HepG2 (cell line): ENCODE data around the gene NT5M. TPM values are rescaled to one million over a fixed set of nuclear protein-coding genes. Genes with fewer than 3 reads are reported as not detected.

Experiments used
- EHMT2 ChIP-seq: fragments of 200-600 bp; sonication (generic); IDR thresholded peaks from 2 replicates; pipeline ENCODE4 v1.7.0; 2017; ENCODE audit warnings: antibody characterized with exemption, low read depth, low read length, borderline replicate concordance
- ETV6 ChIP-seq: sonication (generic); formaldehyde crosslinking; conservative IDR thresholded peaks from 2 replicates; pipeline ENCODE4 v1.4.0; 2020; ENCODE audit warnings: missing genetic modification reagents
- FOXP4 ChIP-seq: sonication (generic); formaldehyde crosslinking; IDR thresholded peaks from 2 replicates; pipeline ENCODE4 v1.4.0; 2020; ENCODE audit warnings: missing genetic modification reagents
- GATAD1 ChIP-seq: IDR thresholded peaks from 2 replicates; pipeline ENCODE4 v1.6.1; 2016; ENCODE audit warnings: missing genetic modification reagents, missing compliant biosample characterization
- GPBP1L1 ChIP-seq: sonication (generic); formaldehyde crosslinking; IDR thresholded peaks from 2 replicates; pipeline ENCODE4 v1.5.0; 2020; ENCODE audit warnings: mild to moderate bottlenecking, missing genetic modification reagents
- GRHL1 ChIP-seq: sonication (generic); formaldehyde crosslinking; conservative IDR thresholded peaks from 2 replicates; pipeline ENCODE4 v1.8.0; 2022; ENCODE audit warnings: missing genetic modification reagents
- MBNL3 ChIP-seq: fragments of 250-450 bp; sonication (Bioruptor Pico); conservative IDR thresholded peaks from 2 replicates; pipeline ENCODE4 v1.8.0; 2022; ENCODE audit warnings: mild to moderate bottlenecking, inconsistent platforms
- RELA ChIP-seq: sonication (generic); formaldehyde crosslinking; IDR thresholded peaks from 2 replicates; pipeline ENCODE4 v1.4.0; 2020; ENCODE audit warnings: missing genetic modification reagents
- SIX1 ChIP-seq: sonication (generic); formaldehyde crosslinking; IDR thresholded peaks from 2 replicates; pipeline ENCODE4 v1.4.0; 2020; ENCODE audit warnings: missing genetic modification reagents, borderline replicate concordance
- SMAD3 ChIP-seq: sonication (generic); formaldehyde crosslinking; IDR thresholded peaks from 2 replicates; pipeline ENCODE4 v1.4.0; 2020; ENCODE audit warnings: missing genetic modification reagents
- SP1 ChIP-seq, 2 experiments: fragments of 450-650 bp in 1 of 2; sonication (generic) in 1 of 2; formaldehyde crosslinking in 1 of 2; IDR thresholded peaks; 2 replicates each; pipeline versions ENCODE4 v1.4.0 to v1.6.1; 2016 to 2020; ENCODE audit warnings: missing genetic modification reagents in 1 of 2
- TAF1 ChIP-seq: sonication (generic); formaldehyde crosslinking; IDR thresholded peaks from 2 replicates; pipeline ENCODE4 v1.4.0; 2020; ENCODE audit warnings: missing genetic modification reagents
- TFDP1 ChIP-seq: IDR thresholded peaks from 2 replicates; pipeline ENCODE4 v1.6.1; 2016; ENCODE audit warnings: missing compliant biosample characterization, missing genetic modification reagents, borderline replicate concordance
- ZBTB25 ChIP-seq: IDR thresholded peaks from 2 replicates; pipeline ENCODE4 v1.6.1; 2018; ENCODE audit warnings: missing genetic modification reagents
- ZNF615 ChIP-seq: sonication (generic); formaldehyde crosslinking; IDR thresholded peaks from 2 replicates; pipeline ENCODE4 v1.5.0; 2020; ENCODE audit warnings: mild to moderate bottlenecking, missing genetic modification reagents, borderline replicate concordance
- ZNF672 ChIP-seq: sonication (generic); formaldehyde crosslinking; IDR thresholded peaks from 2 replicates; pipeline ENCODE4 v1.8.1; 2022; ENCODE audit warnings: missing genetic modification reagents
- ZNF784 ChIP-seq: sonication (generic); formaldehyde crosslinking; IDR thresholded peaks from 2 replicates; pipeline ENCODE4 v1.5.1; 2020; ENCODE audit warnings: missing genetic modification reagents, mild to moderate bottlenecking, borderline replicate concordance
- ZNF800 ChIP-seq: sonication (generic); formaldehyde crosslinking; IDR thresholded peaks from 2 replicates; pipeline ENCODE4 v1.4.0; 2020; ENCODE audit warnings: missing genetic modification reagents
- polyA plus RNA-seq, 8 experiments: library from polyadenylated mRNA; depleted of rRNA in 3 of 8; stranded (reverse) in 7 of 8; unstranded in 1 of 8; fragments of >200 nt; fragmentation: Illumina TruSeq in 4 of 8; extraction: Trizol in 4 of 8; gene quantifications; 2 replicates each; pipeline versions ENCODE4 v1.2.1 to v1.2.3, GENCODE V29; 2011 to 2016; ENCODE audit warnings: low read depth in 4 of 8, missing spikeins in 1 of 8, mixed read lengths in 1 of 8; ENCODE audit not compliant: insufficient read depth in 1 of 8
- total RNA-seq, 5 experiments: library from RNA; depleted of rRNA; stranded (reverse); fragments of >200 nt; fragmentation: Illumina TruSeq; extraction: Trizol; gene quantifications; 2 replicates each; pipeline ENCODE4 v1.2.3, GENCODE V29; 2016; ENCODE audit warnings: low read depth in 1 of 5

The NT5M gene
- total and polyA plus RNA-seq, 2 of the 13 experiments (the other 11 are each of a cell fraction or from before 2014, with no cell fraction given): 0.55 to 0.78 TPM

- no peak for TF ChIP-seq TAF1 (CRISPR knock-in tag)
- TF ChIP-seq GATAD1 (CRISPR knock-in tag): no peak
- TF ChIP-seq RELA (CRISPR knock-in tag): peak; percentile 82; the same call in 1 of the 2 replicates
- TF ChIP-seq ZNF615 (CRISPR knock-in tag): no peak
- TF ChIP-seq ETV6 (CRISPR knock-in tag): no peak
- no peak for TF ChIP-seq ZBTB25
- TF ChIP-seq SMAD3 (CRISPR knock-in tag): no peak
- no peak for TF ChIP-seq ZNF800
- no peak for TF ChIP-seq SIX1 (CRISPR knock-in tag)
- TF ChIP-seq SP1 (IDR thresholded peaks at IDR 0.05): no peak
- TF ChIP-seq SP1 (CRISPR knock-in tag; IDR thresholded peaks at IDR 0.05): no peak
- TF ChIP-seq FOXP4 (CRISPR knock-in tag): peak; percentile 53; the same call in 1 of the 2 replicates
- TF ChIP-seq GPBP1L1: no peak
- no peak for TF ChIP-seq MBNL3 (CRISPR knock-in tag)
- no peak for TF ChIP-seq GRHL1 (CRISPR knock-in tag)
- no peak for TF ChIP-seq ZNF672 (CRISPR knock-in tag)
- TF ChIP-seq EHMT2: no peak
- no peak for TF ChIP-seq TFDP1 (CRISPR knock-in tag)
- TF ChIP-seq ZNF784 (CRISPR knock-in tag): no peak
Measured at GRCh38 chr17:17363638-17364337, 60.6 kb downstream of the NT5M start (continued).
